ENCODE results near the gene PTGES2. TPM values are rescaled to one million over a fixed set of nuclear protein-coding genes. Genes with fewer than 3 reads are reported as not detected.

The PTGES2 gene
- total and polyA plus RNA-seq, 2 of the 13 experiments (the other 11 are each of a cell fraction or from before 2014, with no cell fraction given): 63.7 to 79.8 TPM

- TF ChIP-seq SNAPC2 (CRISPR knock-in tag; IDR thresholded peaks at IDR 0.05) (no peak), ZNF414 (CRISPR knock-in tag; IDR thresholded peaks at IDR 0.05) (no peak), ZNF737 (CRISPR knock-in tag; IDR thresholded peaks at IDR 0.05; ENCODE audit: borderline replicate concordance) (no peak), MEF2D (CRISPR knock-in tag; IDR thresholded peaks at IDR 0.05) (no peak; the same call in 1 of the 2 replicates), DZIP1 (CRISPR knock-in tag; IDR thresholded peaks at IDR 0.05) (0 out of 2 replicates have a peak, but pooled peaks have one; percentile 34), ZNF589 (CRISPR knock-in tag; conservative IDR thresholded peaks at IDR 0.05) (no peak), SP140L (CRISPR knock-in tag; IDR thresholded peaks at IDR 0.05; ENCODE audit: borderline replicate concordance) (no peak), MXD1 (CRISPR knock-in tag; IDR thresholded peaks at IDR 0.05) (no peak), ARNT (IDR thresholded peaks at IDR 0.05) (no peak), ATAD3A (CRISPR knock-in tag; IDR thresholded peaks at IDR 0.05) (no peak), NCOR1 (IDR thresholded peaks at IDR 0.05; ENCODE audit: borderline replicate concordance, low read length) (no peak), ZBTB21 (CRISPR knock-in tag; IDR thresholded peaks at IDR 0.05) (no peak), MYNN (CRISPR knock-in tag; IDR thresholded peaks at IDR 0.05; ENCODE audit: low read depth) (no peak), KLF15 (CRISPR knock-in tag; IDR thresholded peaks at IDR 0.05; ENCODE audit: borderline replicate concordance) (no peak; the same call in 1 of the 2 replicates), DMTF1 (CRISPR knock-in tag; IDR thresholded peaks at IDR 0.05) (no peak), ZNF75D (CRISPR knock-in tag; IDR thresholded peaks at IDR 0.05; ENCODE audit: borderline replicate concordance) (no peak), IKZF5 (CRISPR knock-in tag; IDR thresholded peaks at IDR 0.05) (peak; percentile 77), ZNF720 (CRISPR knock-in tag; IDR thresholded peaks at IDR 0.05) (no peak), ATF4 (CRISPR knock-in tag; IDR thresholded peaks at IDR 0.05) (peak in 1 of 2 experiments; percentile 24; a peak in 1 of 4 replicates)
Measured at GRCh38 chr9:128117613-128118471, 9.7 kb downstream of the PTGES2 start (continued).
